ENCODE data around the gene C5orf47. TPM values are rescaled to one million over a fixed set of nuclear protein-coding genes. Genes with fewer than 3 reads are reported as not detected.

C5orf47 gene
- total and polyA plus RNA-seq, 10 donors, result 0.13 to 0.43 (median 0.22) TPM; not detected in 5

DNA sequence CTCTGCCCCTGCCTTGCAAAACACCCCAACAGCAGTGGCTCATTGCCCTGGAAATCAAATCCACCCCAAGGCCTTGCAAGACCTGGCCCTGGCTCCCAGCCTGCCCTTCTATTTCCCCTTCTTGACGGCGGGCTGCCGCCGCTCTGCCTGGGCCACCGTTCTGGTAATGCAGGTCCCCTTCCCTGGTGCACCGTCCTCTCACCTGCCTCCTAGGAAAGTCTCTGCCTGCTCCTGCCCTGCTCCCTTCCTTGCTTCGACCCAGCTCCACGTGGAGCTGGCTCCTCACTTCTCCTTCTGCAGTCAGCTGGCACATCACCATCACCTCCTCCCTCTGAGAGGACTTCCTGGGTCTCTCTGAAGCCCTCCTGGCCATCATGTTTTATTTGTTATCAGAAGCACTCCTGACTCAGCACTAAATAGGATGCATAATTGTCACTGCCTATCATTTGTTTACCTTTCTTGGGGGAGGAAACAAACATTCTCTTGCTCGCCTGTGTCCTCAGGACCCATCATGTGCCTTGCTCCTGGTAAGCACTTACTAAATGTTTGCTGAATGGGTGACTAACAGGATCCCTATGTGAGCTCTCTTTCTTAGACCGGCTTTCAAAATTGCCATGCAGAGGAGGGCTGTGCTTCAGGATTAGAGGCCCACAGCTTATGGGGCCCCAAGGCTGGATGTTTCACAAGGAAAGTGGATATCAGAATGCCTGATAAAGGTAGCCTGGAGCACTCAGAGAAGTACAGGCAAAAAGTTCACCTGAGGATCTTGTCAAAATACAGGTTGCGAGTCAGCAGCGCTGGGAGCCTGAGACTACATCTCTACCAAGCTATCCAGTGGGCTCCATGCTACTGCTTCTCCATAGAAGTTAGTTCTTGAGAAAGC is 19.6 kb upstream of the C5orf47 start:
- no peaks in the 10 kb centered on the region for H3K9me3 ChIP-seq
- WGBS, 5 donors, result 60 to 84% (median 76%) methylated on average over 12 of the region's 12 CpGs
- no peak for DNase-seq
- intact Hi-C loops (cut with DNase I; ENCODE audit: low total_unique reads), result loop anchor here (10.0 kb wide), 1 partner anchor 675 kb away; no protein-coding TSS in a partner anchor
- no peak overlapping the region for H3K27ac ChIP-seq
- H3K36me3 ChIP-seq, result no peaks in the 10 kb centered on the region
- peaks cover 0 to 8% (median 0%) of the 10 kb centered on the region in 7 donors for H3K27me3 ChIP-seq (replicated peaks in 1 of 7)
- TF ChIP-seq POLR2A (IDR thresholded peaks at IDR 0.05), result no peak
- TF ChIP-seq, protein P1, sequence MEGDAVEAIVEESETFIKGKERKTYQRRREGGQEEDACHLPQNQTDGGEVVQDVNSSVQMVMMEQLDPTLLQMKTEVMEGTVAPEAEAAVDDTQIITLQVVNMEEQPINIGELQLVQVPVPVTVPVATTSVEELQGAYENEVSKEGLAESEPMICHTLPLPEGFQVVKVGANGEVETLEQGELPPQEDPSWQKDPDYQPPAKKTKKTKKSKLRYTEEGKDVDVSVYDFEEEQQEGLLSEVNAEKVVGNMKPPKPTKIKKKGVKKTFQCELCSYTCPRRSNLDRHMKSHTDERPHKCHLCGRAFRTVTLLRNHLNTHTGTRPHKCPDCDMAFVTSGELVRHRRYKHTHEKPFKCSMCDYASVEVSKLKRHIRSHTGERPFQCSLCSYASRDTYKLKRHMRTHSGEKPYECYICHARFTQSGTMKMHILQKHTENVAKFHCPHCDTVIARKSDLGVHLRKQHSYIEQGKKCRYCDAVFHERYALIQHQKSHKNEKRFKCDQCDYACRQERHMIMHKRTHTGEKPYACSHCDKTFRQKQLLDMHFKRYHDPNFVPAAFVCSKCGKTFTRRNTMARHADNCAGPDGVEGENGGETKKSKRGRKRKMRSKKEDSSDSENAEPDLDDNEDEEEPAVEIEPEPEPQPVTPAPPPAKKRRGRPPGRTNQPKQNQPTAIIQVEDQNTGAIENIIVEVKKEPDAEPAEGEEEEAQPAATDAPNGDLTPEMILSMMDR (IDR thresholded peaks at IDR 0.05 in 8 of 11, conservative IDR thresholded peaks at IDR 0.05 in 3 of 11), result no peak
- TF ChIP-seq POLR2AphosphoS5 (IDR thresholded peaks at IDR 0.05), result no peak
- peaks cover 3 to 17% (median 13%) of the 10 kb centered on the region in 6 donors for H3K4me1 ChIP-seq
- no peak overlapping the region for H3K4me3 ChIP-seq

DNA sequence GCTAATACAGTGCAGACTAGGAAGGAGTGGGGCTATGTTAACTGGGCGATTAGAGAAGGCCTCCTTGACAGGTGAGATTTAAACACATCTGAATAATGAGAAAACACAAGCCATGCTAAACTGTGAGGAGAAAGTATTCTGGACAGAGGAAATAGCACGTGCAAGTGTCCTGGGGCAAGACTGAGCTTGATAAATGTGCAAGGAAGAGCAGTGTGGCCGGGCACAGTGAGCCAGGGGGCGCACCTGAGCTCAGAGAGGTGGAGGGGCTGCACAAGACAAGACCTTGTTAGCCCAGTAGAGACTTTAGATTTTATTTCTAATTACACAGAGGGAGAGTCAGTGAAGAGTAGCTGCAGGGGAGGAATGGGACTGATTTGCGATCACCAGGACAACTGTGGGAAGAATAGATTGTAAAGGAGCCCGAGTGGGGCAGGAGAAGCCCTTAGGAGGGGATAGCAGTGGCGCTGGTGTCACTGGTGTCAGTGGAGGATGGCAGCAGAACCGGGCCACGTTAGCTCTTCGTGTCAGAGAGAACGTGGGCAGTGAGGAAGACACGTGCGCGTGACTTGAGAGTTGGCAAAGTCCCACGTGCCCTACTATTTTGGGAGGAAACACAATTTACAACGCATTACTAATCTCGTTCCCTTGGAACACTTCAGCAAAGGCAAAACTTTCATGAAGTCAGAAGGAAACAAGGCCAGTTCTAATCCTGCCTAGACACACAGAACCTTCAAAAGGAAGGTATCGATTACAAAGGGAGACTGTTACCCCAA is 17.9 kb upstream of the C5orf47 start:
- no peak overlapping the region for H3K4me3 ChIP-seq
- 86 to 91% (median 86%) methylated on average over 18 of the region's 18 CpGs for WGBS, 5 donors

DNA sequence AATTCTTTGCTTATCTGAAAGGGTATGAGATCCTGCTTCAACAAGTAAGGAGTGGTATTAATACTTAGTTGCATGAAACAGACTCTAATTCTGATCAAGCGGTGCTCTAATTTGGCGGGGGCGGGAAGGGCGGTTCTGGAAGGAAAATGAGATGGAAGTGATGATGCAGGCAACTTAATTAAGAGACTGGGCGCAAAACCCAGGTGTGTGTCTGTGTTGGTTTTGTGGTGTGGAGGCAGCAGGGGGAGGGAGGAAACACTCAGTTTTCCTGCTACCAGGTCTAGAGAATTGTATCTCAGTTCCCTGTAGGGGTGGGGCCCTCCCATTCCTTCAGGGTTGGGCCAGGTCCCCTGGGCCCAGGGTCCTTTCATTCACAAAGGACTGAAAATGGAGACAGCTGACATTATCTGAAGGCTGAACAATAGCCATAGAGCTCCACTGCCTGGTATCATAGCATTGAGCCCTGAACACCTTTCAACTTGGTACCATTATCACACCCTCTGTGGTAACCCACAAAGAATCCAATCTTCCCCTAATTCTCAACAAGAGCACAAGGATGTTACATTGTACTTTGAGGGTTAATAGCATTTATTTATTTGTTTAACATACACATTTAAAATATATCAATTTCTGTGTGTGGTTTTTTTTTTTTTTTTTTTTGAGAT is 17.2 kb upstream of the C5orf47 start:
- H3K36me3 ChIP-seq, result no peaks in the 10 kb centered on the region
- no peak for DNase-seq
- H3K27ac ChIP-seq, result no peak overlapping the region
- 86 to 94% (median 92%) methylated on average over 5 of the region's 5 CpGs for WGBS, 5 donors
- H3K4me3 ChIP-seq, result no peak overlapping the region
- H3K27me3 ChIP-seq (replicated peaks in 1 of 7), result peaks cover 0 to 8% (median 0%) of the 10 kb centered on the region in 7 donors
- H3K4me1 ChIP-seq, result peaks cover 3 to 17% (median 13%) of the 10 kb centered on the region in 6 donors
- no peaks in the 10 kb centered on the region for H3K9me3 ChIP-seq
- intact Hi-C loops (cut with DNase I; ENCODE audit: low total_unique reads), result loop anchor here (2.0 kb wide), 1 partner anchor 351 kb away; no protein-coding TSS in a partner anchor
- TF ChIP-seq POLR2AphosphoS5 (IDR thresholded peaks at IDR 0.05), result no peak
- no peak for TF ChIP-seq POLR2A (IDR thresholded peaks at IDR 0.05)
- TF ChIP-seq, protein P1 (IDR thresholded peaks at IDR 0.05 in 8 of 11, conservative IDR thresholded peaks at IDR 0.05 in 3 of 11), result no peak

More for the DNA sequence above, 17.9 kb upstream of the C5orf47 start:
- TF ChIP-seq, protein P1 (IDR thresholded peaks at IDR 0.05 in 8 of 11, conservative IDR thresholded peaks at IDR 0.05 in 3 of 11), result no peak
- TF ChIP-seq POLR2AphosphoS5 (IDR thresholded peaks at IDR 0.05), result no peak
- no peak for TF ChIP-seq POLR2A (IDR thresholded peaks at IDR 0.05)
- peaks cover 0 to 8% (median 0%) of the 10 kb centered on the region in 7 donors for H3K27me3 ChIP-seq (replicated peaks in 1 of 7)
- no peaks in the 10 kb centered on the region for H3K9me3 ChIP-seq
- no peaks in the 10 kb centered on the region for H3K36me3 ChIP-seq
- no peak overlapping the region for H3K27ac ChIP-seq
- no peak for DNase-seq
- H3K4me1 ChIP-seq, result peaks cover 3 to 17% (median 13%) of the 10 kb centered on the region in 6 donors
- intact Hi-C loops (cut with DNase I; ENCODE audit: low total_unique reads), result no loop called here

Measured in spleen (tissue), 11 donors.